ENCODE data around the gene GPR12. TPM values are rescaled to one million over a fixed set of nuclear protein-coding genes. Genes with fewer than 3 reads are reported as not detected.
A peak's percentile ranks its signal among the peaks of the same experiment; 100 is the strongest.
"Not testable (repeated sequence)": the region's sequence is repeated elsewhere in the genome, so short reads cannot be mapped to it uniquely, and the experiment has no call there.

The GPR12 gene
- total RNA-seq, 1 donor from 2014 or later = not detected

DNA sequence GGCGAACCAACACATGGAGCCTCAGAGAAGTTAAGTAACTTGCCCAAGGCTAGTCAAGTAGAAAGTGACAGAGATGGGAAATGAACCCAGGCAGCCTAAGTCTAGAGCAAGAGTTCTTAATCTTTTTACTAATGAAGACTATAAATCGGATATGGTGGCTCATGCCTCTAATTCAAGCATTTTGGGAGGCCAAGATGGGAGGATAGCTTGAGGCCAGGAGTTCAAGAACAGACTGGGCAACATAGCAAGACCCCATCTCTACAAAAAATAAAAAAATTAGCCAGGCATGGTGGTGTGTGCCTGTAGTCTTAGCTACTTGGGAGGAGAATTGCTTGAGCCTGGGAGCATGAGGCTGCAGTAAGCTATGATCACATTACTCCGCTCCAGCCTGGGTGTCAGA is 10.7 kb downstream of the GPR12 start:
- DNase-seq (ENCODE audit: extremely low read depth, low read depth, low spot score) = no peak

DNA sequence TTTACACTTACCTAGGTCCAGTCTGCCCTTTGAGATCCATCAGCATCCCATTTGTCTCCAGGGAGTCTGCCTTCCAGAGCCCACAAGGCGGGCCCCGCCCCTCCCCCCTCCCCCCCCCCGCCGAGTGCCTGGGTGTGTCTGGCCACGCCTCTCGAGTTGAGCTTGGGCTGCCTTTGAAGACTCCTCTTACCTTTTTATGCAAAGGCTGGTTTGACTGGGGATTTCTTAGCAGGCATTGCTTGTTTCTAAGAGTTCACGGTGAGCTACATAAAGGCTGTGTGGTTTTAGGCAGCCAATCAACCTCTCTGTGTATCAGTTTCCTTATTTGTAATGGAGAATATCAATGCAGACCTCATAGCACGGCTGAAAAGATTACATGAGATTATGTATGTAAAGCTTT is 11.3 kb downstream of the GPR12 start:
- DNase-seq (ENCODE audit: extremely low read depth, low read depth, low spot score) = no peak

DNA sequence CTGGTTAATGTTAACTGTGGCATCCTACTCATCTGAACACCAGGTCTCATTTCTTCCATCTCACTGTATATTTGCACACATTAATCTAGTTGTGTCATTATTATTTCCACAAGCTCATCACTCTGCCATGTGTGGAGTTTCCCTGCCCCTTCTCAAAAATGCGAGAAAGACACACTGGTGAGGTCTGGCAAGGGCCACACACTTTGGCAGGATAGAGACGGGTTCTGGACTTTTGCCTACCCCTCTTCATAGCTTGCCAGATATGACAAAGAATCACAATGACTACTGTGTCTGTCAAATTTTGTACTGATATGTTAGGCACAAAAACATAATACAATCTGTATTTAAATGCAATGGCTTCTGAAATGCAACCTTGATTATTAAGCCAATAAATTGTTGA is 12.9 kb downstream of the GPR12 start:
- no peak for DNase-seq (ENCODE audit: extremely low read depth, low read depth, low spot score)

DNA sequence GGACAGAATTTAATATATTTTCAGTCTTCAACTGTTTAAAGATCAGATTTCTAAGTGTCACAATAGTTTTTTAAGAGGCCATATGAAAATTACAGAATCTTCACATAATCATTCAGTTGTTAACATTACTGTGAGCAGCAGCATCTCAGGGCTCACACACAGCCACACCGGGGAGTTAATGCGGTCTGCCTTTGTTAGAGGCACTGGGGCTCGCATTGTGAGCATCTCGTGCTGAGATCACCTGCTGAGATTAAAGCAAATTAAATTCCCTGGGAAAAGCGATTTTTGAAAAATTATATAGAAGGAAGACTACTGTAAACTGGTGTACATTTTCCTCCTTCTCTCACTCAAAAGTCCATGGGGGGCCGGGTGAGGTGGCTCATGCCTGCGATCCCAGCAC is 16.6 kb downstream of the GPR12 start:
- no peak for DNase-seq (ENCODE audit: extremely low read depth, low read depth, low spot score)

DNA sequence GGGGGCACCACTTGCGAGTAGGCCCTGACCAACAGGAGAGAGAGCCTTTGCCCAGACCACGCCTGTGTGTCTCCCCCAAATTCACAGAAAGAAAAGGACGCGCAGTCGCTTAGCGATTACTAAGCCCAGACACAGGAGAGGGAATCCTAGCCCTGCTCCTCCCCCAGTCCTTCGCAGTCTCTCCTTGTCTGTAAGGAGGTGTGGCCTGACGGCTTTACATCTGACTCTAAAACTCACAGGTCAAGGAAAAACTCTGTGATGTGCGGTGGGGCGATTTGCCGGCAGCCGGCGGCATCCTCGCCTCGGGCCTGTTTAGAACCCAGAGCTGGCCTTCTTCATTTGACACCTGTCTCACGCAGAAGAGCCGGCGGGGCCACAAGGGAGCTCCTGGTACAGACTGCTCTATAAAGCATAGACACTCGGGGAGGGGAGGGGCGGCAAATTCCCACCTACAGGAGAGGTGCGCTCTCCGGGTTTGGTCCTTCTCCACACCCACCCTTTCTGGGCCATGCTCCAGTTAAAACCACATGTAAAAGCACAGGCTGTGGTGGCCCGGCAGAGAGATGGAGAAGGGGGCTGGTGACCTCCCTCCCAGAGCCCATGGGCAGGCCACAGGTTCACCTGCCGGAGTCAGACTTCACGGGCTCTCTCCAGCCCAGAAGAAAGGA is 17.8 kb downstream of the GPR12 start:
- DNase-seq (ENCODE audit: extremely low read depth, low read depth, low spot score) = no peak

- no peak for DNase-seq (ENCODE audit: extremely low read depth, low read depth, low spot score)
Observed at GRCh38 chr13:26735677-26736076, 24.9 kb downstream of the GPR12 start.

DNA sequence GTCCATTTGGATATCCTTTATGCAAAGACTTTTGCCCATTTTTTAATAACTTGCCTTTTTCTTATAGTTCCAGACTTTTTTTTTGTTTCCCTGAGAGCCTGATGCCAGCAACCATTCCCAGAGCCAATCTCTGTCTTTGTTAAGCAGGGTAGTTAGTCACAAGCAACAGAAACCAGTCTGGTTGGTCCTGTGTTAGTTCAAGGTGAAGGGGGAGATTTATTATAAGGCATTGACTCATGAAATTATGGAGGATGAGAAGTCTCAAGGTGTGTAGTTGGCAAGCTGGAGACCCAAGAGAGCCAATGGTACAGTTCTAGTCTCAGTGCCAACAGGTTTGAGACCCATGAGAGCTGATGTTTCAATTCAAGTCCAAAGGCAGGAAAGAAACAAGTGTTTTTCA is 33.0 kb downstream of the GPR12 start:
- no peak for DNase-seq (ENCODE audit: extremely low read depth, low read depth, low spot score)

GRCh38 chr13:26727122-26727521 is 33.5 kb downstream of the GPR12 start:
- DNase-seq (ENCODE audit: extremely low read depth, low read depth, low spot score) = no peak

DNA sequence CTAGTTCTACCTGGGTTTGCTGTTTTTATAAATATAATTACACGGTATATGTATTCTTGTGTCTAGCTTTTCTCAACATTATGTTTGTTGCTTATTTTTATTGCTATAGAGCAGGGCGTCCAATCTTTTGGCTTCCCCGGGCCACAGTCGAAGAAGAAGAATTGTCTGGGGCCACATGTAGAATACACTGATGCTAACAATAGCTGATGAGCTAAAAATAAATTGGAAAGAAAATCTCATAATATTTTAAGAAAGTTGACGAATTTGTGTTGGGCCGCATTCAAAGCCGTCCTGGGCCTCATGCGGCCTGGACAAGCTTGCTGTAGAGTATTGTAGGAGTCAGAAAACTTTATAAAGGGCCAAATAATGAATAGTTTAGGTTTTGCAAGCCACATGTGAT is 33.9 kb downstream of the GPR12 start:
- DNase-seq (ENCODE audit: extremely low read depth, low read depth, low spot score) = no peak

DNA sequence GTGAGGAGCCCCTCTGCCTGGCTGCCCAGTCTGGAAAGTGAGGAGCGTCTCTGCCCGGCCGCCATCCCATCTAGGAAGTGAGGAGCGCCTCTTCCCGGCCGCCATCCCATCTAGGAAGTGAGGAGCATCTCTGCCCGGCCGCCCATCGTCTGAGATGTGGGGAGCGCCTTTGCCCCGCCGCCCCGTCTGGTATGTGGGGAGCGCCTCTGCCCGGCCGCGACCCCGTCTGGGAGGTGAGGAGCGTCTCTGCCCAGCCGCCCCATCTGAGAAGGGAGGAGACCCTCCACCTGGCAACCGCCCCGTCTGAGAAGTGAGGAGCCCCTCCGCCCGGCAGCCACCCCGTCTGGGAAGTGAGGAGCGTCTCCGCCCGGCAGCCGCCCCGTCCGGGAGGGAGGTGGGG is 37.0 kb downstream of the GPR12 start:
- not testable (repeated sequence) for DNase-seq (ENCODE audit: extremely low read depth, low read depth, low spot score)

DNA sequence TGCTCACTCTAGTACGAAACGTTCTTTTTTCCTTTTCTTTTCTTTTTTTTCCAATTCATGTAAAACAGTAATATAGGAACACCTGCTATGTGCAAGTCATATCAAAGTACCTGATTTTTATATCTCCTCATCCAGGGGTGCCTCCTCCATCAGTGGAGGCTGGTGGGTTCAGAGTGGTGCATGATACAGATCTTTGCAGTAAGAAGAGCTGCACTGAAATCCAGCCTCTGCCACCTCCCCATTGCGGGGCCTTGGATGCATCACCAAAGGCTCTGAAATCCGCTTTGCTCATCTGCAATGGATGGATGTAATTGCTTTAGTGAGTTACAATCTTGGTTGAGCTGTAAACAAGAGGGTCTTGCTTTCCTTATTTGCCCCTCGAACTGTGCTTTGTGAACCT is 38.3 kb downstream of the GPR12 start:
- DNase-seq (ENCODE audit: extremely low read depth, low read depth, low spot score) = no peak

- DNase-seq (ENCODE audit: extremely low read depth, low read depth, low spot score) = no peak
Observed at GRCh38 chr13:26721251-26722121, 39.1 kb downstream of the GPR12 start.

- DNase-seq (ENCODE audit: extremely low read depth, low read depth, low spot score) = peak; percentile 55
Observed at GRCh38 chr13:26719356-26719945, 41.1 kb downstream of the GPR12 start.

GRCh38 chr13:26718872-26719271 is 41.7 kb downstream of the GPR12 start:
- no peak for DNase-seq (ENCODE audit: extremely low read depth, low read depth, low spot score)

DNA sequence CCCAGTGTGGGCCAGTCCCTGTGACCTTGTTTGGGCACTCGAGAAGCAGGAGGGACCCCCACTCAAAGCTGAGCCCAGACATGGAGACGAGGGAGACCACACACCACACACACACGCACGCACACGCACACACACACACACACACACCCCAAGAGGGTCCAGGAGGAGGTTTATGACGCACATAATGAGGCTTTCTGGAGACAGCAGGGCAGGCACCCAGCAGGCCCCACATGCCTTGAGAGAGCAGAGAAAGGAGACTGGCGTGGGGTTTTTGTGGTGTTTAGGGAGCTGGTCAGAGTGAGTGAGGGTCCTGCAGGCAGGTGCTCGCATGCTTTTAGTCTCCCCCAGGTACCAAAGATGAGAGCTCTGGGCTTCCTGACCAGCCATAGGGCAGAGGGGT is 42.4 kb downstream of the GPR12 start:
- no peak for DNase-seq (ENCODE audit: extremely low read depth, low read depth, low spot score)

- no peak for DNase-seq (ENCODE audit: extremely low read depth, low read depth, low spot score)
Observed at GRCh38 chr13:26716984-26717383, 43.6 kb downstream of the GPR12 start.

DNA sequence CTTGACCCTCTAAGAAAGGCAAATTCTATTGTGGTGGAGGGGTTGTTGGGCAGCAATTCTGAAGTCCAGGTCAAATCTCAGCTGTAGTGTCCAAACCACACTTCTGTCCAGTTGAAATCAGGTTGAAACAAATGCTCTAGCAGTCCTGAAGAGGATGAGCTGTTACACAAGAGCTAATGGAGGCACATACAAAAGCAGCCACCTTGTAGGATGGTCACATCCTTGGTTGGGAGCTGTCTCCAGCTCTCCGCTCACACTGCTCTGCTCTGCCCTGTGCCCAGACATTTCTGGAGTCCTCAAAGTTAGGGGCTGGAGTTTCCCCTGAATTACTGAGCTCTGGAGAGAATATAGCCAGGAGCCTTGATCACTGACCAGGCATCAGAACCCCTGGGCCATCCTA is 47.2 kb downstream of the GPR12 start:
- DNase-seq (ENCODE audit: extremely low read depth, low read depth, low spot score) = no peak

GRCh38 chr13:26711211-26711610 is 49.4 kb downstream of the GPR12 start:
- no peak for DNase-seq (ENCODE audit: extremely low read depth, low read depth, low spot score)

GRCh38 chr13:26710166-26710565 is 50.4 kb downstream of the GPR12 start:
- no peak for DNase-seq (ENCODE audit: extremely low read depth, low read depth, low spot score)

GRCh38 chr13:26709461-26709860 is 51.1 kb downstream of the GPR12 start:
- DNase-seq (ENCODE audit: extremely low read depth, low read depth, low spot score) = no peak

- no peak for DNase-seq (ENCODE audit: extremely low read depth, low read depth, low spot score)
Observed at GRCh38 chr13:26708007-26708297, 52.6 kb downstream of the GPR12 start.
